Left forelimb (tissue), 1 donor: ENCODE data around the gene DAB2IP.

Source experiments
- DNase-seq: peaks from one replicate; pipeline ENCODE4 v3.0.0-alpha.2; 2018; ENCODE audit warnings: low spot score

DAB2IP gene

DNA sequence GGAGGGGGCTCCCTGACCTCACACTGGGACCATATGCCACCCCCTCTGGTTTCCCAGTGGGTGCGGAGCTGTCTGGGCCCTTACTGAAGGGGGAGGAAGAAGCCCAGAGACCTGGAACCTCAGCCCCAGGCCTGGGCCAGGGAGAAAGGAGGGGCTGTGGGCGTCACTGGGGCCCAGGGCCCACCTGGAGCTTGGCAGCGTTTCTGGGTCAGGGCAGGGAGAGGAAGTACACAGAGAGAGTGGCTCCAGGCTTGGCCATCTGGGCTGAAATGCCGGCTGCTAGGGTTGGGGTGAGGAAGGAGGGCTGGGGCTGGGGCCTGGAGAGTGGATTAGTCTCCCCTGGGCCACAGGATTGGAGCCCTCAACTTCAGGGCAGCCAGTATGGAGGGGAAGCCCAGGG is 6.4 kb upstream of the DAB2IP start:
- no peak for DNase-seq

- no peak for DNase-seq
Measured at GRCh38 chr9:121645853-121646807, 5.3 kb upstream of the DAB2IP start.

DNA sequence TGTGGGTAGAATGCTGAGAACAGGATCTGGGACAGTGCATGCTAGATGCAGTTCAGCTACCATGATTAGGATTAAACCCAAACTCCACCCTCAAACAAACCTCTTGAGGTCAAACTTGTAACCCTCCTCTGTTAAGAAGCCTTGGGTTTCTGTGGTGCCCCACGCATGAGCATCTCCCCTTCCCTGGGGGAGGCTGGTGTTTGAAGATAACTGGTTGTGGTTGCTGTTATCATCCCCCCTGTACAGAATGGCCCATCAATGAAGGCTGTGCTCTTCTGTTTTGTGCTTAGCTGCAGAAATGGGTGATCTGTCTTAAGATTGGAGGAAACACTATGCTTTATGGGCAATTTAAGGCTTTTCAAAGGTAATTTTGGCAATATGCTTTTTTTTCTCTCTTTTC is 4.4 kb upstream of the DAB2IP start:
- no peak for DNase-seq

DNA sequence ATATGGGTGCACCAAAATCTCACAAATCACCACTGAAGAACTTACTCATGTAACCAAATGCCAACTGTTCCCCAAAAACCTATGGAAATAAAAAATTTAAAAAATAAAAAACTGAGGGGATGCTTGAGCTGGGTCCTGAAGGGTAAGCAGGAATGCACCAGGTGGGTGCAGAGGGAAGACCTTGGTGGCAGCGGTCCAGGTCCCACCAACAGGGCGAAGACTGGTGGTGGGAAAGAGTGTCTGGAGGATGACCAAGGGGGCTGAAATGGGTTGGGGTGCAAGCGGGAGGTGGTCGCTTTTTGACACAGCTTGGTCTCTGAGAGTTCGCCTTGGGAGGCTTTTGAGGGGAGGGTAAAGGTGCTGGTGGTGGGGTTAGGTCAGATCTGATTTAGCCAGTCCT is 3.3 kb upstream of the DAB2IP start:
- no peak for DNase-seq

- no peak for DNase-seq
Measured at GRCh38 chr9:121648799-121649198, 2.6 kb upstream of the DAB2IP start.

GRCh38 chr9:121649476-121650216 is 1.8 kb upstream of the DAB2IP start:
- DNase-seq, result no peak

GRCh38 chr9:121650217-121651007 is 1.0 kb upstream of the DAB2IP start:
- peak; percentile 93 for DNase-seq

GRCh38 chr9:121651008-121651294 is 483 bp upstream of the DAB2IP start:
- DNase-seq, result no peak

DNA sequence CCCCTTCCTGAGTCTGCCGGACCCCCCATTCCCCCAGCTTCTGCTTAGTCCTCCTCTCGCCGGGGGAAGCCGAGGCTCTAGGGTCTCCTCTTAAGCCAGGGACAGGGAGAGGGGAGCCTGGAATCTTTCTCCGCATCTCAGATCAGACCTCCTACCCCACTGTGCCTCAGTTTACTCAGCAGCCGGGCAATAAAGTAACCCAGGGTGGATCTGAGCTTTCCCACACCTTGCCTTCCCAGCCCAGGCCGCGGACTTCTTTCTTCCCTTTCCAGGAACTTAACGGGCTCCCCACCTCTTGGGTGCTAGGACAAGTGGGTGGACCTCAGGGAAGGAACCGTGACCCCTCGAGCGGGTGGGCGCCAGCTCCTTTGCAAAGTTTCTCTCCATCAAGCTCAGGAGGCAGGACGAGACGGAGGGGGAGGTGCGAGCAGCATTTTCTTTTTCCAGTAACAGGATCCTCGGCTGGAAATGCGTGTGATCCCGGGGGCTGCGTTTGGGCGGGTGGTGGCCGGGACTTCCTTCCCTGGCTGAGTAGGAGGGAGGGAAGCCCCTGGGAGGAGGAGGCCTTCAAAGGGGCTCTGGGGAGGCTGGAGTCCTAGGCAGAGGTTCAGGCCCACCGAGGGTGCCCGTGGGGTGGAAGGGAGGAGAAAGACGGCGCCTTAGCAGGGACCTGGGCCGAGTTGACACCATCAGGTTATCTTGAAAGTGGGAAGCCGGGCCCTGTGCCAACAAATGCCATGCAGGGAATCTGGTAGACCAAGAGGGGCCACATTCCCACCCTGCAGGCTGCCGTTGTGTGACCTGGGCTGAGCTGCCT is 795 bp downstream of the DAB2IP start:
- DNase-seq, result no peak

- DNase-seq, result no peak
Measured at GRCh38 chr9:121652838-121653231, 1.4 kb downstream of the DAB2IP start.

DNA sequence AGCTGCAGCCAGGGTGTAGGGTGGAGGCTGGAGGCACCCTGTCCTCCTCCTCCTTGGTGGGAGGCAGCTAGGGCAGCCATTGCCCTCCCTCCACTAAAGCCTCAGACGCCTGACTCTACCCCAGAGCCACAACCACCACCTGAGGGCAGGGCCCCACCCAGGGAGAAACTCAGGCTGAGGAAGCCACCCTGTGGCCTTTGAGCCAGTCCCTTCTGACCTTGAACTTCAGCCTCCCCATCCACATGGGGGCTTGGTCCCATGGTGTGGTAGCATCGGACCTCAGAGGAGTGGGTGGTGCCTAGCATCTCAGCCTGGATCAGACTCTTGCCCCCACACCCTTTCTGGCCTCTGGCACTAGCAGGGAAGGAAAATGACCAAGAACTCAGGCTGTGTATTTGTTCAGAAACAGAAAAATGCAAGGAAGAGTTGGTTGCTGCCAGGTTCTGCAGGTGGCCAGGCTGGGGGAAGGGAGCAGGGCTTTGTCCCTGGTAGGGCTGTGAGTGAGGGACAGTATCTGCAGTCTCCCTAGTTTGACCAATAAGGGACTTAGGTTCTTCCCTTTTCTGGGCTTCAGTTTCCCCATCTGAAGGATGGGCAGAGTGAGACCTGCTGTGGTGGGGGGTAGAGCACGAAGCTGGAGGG is 3.2 kb downstream of the DAB2IP start:
- DNase-seq, result no peak

GRCh38 chr9:121655231-121655755 is 3.9 kb downstream of the DAB2IP start:
- DNase-seq, result no peak

- no peak for DNase-seq
Measured at GRCh38 chr9:121656941-121657470, 5.6 kb downstream of the DAB2IP start.

DNA sequence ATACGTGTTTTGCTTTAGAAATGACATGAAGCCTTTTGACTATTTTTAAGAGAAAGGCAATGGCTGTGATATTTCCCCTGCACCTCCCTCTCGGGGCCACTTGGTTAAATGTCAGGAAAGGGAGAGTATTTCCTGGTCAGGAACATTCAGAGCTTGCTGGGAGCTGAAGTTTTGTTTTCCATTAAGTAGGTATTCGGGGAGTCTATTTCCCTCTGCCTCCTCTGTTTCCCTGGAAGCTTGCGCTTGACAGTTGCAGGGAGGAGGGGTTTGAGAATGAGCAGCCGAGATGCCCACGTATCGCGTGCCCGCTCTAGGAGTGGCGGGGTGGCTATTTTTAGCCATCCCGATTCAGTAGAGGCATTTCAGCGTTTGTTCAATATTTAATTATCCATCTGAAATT is 6.7 kb downstream of the DAB2IP start:
- DNase-seq, result no peak

DNA sequence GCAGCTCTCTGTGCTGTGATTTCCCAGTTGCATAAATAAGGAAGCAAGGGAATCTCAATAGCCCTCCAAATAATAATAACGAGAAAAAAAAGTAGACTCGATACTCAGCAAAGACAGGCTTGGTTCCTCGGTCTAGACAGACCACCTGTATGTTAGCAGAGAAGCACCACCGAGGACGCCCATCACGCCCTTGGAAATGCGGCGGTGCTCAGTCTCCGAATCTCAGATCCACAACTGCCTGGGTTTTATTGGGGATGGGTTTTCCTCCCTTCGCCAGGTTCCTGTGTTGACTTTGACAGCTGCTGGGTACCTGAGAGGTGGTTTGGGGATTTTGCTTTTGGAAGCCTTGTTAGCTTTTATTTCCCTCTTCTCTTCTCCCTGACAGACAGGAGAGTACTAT is 7.2 kb downstream of the DAB2IP start:
- no peak for DNase-seq

GRCh38 chr9:121660367-121660766 is 8.9 kb downstream of the DAB2IP start:
- no peak for DNase-seq

- no peak for DNase-seq
Measured at GRCh38 chr9:121660876-121661275, 9.4 kb downstream of the DAB2IP start.

DNA sequence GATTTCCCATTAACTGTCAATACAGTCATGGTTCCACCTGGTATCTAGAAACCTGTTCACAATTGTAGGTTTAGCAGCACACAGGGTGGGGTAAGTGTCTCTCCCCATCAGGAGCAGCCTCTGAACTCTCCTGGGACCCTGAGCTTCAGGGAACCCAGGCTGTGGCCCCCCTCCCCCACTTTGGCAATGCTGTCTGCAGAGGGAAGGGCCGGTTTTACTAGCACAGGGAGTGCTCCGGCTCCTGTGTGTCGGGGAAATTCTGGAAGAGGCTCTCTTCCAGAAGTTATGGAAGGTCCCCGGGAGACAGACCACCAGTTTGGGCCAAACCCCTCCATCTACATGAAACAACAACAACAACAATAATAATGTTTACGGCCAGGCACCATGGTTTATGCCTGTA is 9.9 kb downstream of the DAB2IP start:
- DNase-seq, result no peak

GRCh38 chr9:121662359-121662758 is 10.9 kb downstream of the DAB2IP start:
- no peak for DNase-seq

DNA sequence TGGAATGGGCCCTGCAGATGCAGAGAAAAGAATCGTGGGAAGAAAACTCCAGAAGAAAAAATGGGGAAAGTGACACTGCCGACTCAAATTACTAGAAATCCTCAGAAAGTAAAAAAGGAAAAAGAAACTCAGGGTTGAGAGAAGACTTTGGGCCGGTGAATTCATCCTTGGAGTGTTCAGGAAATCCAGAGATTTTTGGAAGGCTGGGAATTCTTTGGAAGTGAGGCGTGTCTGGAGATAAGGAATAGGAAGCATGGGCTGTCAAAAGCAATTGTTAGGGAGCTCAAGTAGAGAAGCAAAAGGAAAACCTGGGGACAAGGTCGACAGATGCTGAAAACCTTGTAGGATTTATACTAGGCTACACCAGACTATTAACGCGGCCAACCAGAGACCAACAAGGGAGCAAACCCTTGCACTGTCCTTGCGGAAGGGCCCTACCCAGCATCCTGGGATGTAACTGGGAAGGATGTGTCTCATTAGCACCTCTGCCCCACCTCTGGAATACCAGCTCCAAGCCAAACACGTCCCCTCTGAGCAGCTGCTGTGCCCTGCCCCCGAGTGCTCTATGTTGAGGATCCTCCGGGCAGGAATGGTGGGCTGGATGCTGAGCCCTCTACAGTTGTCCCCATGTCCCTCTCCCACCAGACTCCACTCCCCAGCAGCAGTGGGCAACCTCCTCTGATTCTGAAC is 11.6 kb downstream of the DAB2IP start:
- DNase-seq, result no peak
